DOHH2 (cell line): ENCODE results near the gene KRT27.

Experiments used
- EZH2phosphoT487 ChIP-seq: fragments of 200-600 bp; sonication (generic); IDR thresholded peaks from 2 replicates; pipeline ENCODE4 v1.6.1; 2017; ENCODE audit warnings: borderline replicate concordance, mild to moderate bottlenecking, antibody characterized with exemption, low read length, moderate library complexity, mixed read lengths
- TF ChIP-seq, protein P1 (sequence below): fragments of 200-600 bp; sonication (generic); IDR thresholded peaks from one replicate; pipeline ENCODE4 v1.5.1; 2014; ENCODE audit warnings: antibody characterized with exemption, mild to moderate bottlenecking, low read depth, low read length; ENCODE audit not compliant: poor library complexity, severe bottlenecking

DNA sequence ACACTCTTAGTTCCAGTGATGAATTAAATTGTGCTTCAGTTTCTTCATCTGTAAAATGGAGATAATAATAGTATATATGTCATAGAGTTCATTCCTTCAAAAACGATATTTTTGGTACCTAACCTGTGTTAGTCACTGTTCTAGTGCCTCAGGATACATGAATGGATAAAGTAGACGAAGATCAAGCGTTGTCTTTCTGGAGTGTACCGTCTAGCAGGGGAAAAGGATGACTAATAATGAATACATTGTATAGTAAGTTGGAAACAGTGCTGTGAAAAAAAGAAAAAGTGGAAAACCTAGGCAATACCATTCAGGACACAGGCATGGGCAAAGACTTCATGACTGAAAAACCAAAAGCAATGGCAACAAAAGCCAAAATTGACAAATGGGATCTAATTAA is 31.5 kb upstream of the KRT27 start:
- no peak for TF ChIP-seq EZH2phosphoT487
- TF ChIP-seq, protein P1, sequence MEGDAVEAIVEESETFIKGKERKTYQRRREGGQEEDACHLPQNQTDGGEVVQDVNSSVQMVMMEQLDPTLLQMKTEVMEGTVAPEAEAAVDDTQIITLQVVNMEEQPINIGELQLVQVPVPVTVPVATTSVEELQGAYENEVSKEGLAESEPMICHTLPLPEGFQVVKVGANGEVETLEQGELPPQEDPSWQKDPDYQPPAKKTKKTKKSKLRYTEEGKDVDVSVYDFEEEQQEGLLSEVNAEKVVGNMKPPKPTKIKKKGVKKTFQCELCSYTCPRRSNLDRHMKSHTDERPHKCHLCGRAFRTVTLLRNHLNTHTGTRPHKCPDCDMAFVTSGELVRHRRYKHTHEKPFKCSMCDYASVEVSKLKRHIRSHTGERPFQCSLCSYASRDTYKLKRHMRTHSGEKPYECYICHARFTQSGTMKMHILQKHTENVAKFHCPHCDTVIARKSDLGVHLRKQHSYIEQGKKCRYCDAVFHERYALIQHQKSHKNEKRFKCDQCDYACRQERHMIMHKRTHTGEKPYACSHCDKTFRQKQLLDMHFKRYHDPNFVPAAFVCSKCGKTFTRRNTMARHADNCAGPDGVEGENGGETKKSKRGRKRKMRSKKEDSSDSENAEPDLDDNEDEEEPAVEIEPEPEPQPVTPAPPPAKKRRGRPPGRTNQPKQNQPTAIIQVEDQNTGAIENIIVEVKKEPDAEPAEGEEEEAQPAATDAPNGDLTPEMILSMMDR, result no peak
